Fibroblast of mammary gland (primary cell): ENCODE data around the gene C1QL1.

Experiments used
- DNase-seq: peaks from one replicate; pipeline ENCODE4 v3.0.0-alpha.2; 2010; ENCODE audit warnings: low read depth
- H3K4me3 ChIP-seq: 2 replicates; pipeline ENCODE4 v1.5.1; 2011; ENCODE audit warnings: low read depth, mild to moderate bottlenecking, low read length, moderate library complexity; ENCODE audit not compliant: control insufficient read depth
- CTCF ChIP-seq: conservative IDR thresholded peaks from 2 replicates; pipeline ENCODE4 v1.5.1; 2011; ENCODE audit warnings: low read depth, low read length, inconsistent platforms; ENCODE audit not compliant: control insufficient read depth, insufficient read depth

The C1QL1 gene

DNA sequence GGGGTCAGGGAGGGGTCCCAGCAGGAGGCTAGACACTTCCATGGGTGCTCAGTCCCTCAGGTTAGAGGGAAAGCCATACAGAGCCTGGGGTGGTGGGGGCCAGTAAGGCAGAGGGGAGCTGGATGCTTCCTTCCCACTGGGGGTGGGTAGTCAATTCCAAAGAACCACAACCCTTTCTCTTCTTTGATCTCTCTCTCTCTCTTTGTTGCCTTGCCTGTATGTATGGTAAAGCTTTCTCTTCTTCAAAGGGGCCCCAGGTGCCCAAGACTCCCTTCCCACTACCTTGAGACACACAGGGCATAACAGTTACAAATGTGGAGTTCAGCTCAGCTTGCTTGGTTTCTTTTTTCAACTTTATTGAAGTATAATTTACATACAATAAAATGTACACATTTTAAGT is 30.5 kb upstream of the C1QL1 start:
- DNase-seq = no peak
- no peak overlapping the region for H3K4me3 ChIP-seq
- no peak for TF ChIP-seq CTCF

GRCh38 chr17:44997733-44998520 is 29.8 kb upstream of the C1QL1 start:
- no peak for DNase-seq
- H3K4me3 ChIP-seq = no peak overlapping the region
- no peak for TF ChIP-seq CTCF

GRCh38 chr17:44996304-44996703 is 28.2 kb upstream of the C1QL1 start:
- no peak overlapping the region for H3K4me3 ChIP-seq
- no peak for TF ChIP-seq CTCF
- DNase-seq = no peak

- H3K4me3 ChIP-seq = no peak overlapping the region
- DNase-seq = no peak
- no peak for TF ChIP-seq CTCF
Measured at GRCh38 chr17:44995436-44996001, 27.4 kb upstream of the C1QL1 start.

DNA sequence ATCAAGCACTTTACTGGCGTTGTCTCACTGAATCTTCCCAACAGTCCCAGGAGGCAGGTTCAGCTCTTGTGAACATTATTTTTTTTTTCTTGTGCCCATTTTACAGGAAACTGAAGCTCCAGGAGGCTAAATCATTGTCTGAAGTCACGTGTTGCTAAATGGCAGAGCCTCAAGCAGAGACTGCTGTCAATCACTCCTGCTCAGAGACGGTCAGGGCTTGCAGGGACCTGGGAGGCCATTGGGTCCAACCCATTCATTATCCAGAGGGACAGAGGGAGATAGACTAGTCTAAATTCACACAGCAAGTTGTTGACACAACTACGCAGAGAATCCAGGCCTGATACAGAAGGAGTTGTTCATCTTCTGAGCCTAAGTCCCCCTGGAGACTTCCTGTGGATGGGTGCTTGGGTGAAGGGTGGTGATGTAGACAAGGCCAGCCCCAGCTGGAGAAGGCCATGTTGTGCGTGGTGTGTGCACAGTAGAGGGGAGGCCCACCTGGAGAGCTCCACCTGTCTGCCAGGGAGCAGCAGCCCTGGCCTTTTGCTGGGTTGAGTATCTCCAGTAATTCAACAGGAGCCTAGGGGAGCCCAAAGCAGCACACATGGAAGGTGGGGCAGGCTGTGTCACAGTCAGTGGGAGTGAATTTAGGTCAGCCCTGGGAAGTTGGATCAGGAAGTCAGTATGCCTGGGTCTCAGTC is 24.3 kb upstream of the C1QL1 start:
- no peak for DNase-seq
- TF ChIP-seq CTCF = no peak
- H3K4me3 ChIP-seq = no peak overlapping the region

GRCh38 chr17:44990994-44991393 is 22.9 kb upstream of the C1QL1 start:
- no peak overlapping the region for H3K4me3 ChIP-seq
- no peak for DNase-seq
- TF ChIP-seq CTCF = no peak
